HepG2 (cell line): ENCODE measurements around the gene CYSRT1. TPM values are rescaled to one million over a fixed set of nuclear protein-coding genes. Genes with fewer than 3 reads are reported as not detected.
A peak's percentile ranks its signal among the peaks of the same experiment; 100 is the strongest.

Source experiments
- AHR ChIP-seq: IDR thresholded peaks from 2 replicates; pipeline ENCODE4 v1.6.1; 2018; ENCODE audit warnings: missing genetic modification reagents, missing compliant biosample characterization
- ATF7-NPFF ChIP-seq: sonication (generic); formaldehyde crosslinking; IDR thresholded peaks from 2 replicates; pipeline ENCODE4 v1.8.1; 2023; ENCODE audit warnings: mild to moderate bottlenecking, low read depth, missing genetic modification reagents, moderate library complexity
- DNMT3B ChIP-seq: conservative IDR thresholded peaks from 2 replicates; pipeline ENCODE4 v1.6.1; 2016; ENCODE audit warnings: missing biosample characterization, control low read depth
- KLF12 ChIP-seq: sonication (generic); formaldehyde crosslinking; IDR thresholded peaks from 2 replicates; pipeline ENCODE4 v1.4.0; 2020; ENCODE audit warnings: missing genetic modification reagents, borderline replicate concordance
- KLF6 ChIP-seq: IDR thresholded peaks from 2 replicates; pipeline ENCODE4 v1.8.0; 2016; ENCODE audit warnings: missing biosample characterization, missing genetic modification reagents
- LBX2 ChIP-seq: sonication (generic); formaldehyde crosslinking; IDR thresholded peaks from 2 replicates; pipeline ENCODE4 v1.5.0; 2020; ENCODE audit warnings: missing genetic modification reagents, mild to moderate bottlenecking, borderline replicate concordance
- MED13 ChIP-seq: sonication (generic); formaldehyde crosslinking; IDR thresholded peaks from 2 replicates; pipeline ENCODE4 v1.5.0; 2020; ENCODE audit warnings: missing genetic modification reagents
- NAIF1 ChIP-seq: sonication (generic); formaldehyde crosslinking; IDR thresholded peaks from 2 replicates; pipeline ENCODE4 v1.5.0; 2020; ENCODE audit warnings: mild to moderate bottlenecking, missing genetic modification reagents, borderline replicate concordance
- NFATC3 ChIP-seq: sonication (generic); formaldehyde crosslinking; IDR thresholded peaks from 2 replicates; pipeline ENCODE4 v1.5.1; 2020; ENCODE audit warnings: mild to moderate bottlenecking, missing genetic modification reagents
- NFE2L2 ChIP-seq: fragments of 150-350 bp; IDR thresholded peaks from 2 replicates; pipeline ENCODE4 v1.6.1; 2014; ENCODE audit warnings: low read length
- NFIC ChIP-seq: IDR thresholded peaks from 2 replicates; pipeline ENCODE4 v1.6.1; 2012; ENCODE audit warnings: mild to moderate bottlenecking, low read length, inconsistent platforms
- NONO ChIP-seq, 2 experiments: fragments of 450-650 bp in 1 of 2; sonication (generic) in 1 of 2; formaldehyde crosslinking in 1 of 2; IDR thresholded peaks in 1 of 2; conservative IDR thresholded peaks in 1 of 2; 2 replicates each; pipeline versions ENCODE4 v1.6.1 to v1.8.0; 2017 to 2022; ENCODE audit warnings: mild to moderate bottlenecking in 1 of 2, missing genetic modification reagents in 1 of 2, moderate library complexity in 1 of 2
- PHF20 ChIP-seq: sonication (generic); formaldehyde crosslinking; IDR thresholded peaks from 2 replicates; pipeline ENCODE4 v1.5.0; 2020; ENCODE audit warnings: mild to moderate bottlenecking, missing genetic modification reagents
- REPIN1 ChIP-seq: sonication (generic); formaldehyde crosslinking; IDR thresholded peaks from 2 replicates; pipeline ENCODE4 v1.8.0; 2022; ENCODE audit warnings: missing genetic modification reagents, low read depth, mild to moderate bottlenecking, borderline replicate concordance
- RFXANK ChIP-seq: IDR thresholded peaks from 2 replicates; pipeline ENCODE4 v1.6.1; 2016
- SOX5 ChIP-seq: IDR thresholded peaks from 2 replicates; pipeline ENCODE4 v1.6.1; 2016; ENCODE audit warnings: borderline replicate concordance
- SYNCRIP ChIP-seq: fragments of 200-400 bp; formaldehyde crosslinking; IDR thresholded peaks from 2 replicates; pipeline ENCODE4 v1.6.1; 2018; ENCODE audit warnings: mild to moderate bottlenecking, low read depth, low read length; ENCODE audit not compliant: insufficient read depth
- THAP7 ChIP-seq: sonication (generic); formaldehyde crosslinking; IDR thresholded peaks from 2 replicates; pipeline ENCODE4 v1.8.1; 2023; ENCODE audit warnings: mild to moderate bottlenecking, missing genetic modification reagents
- THAP8 ChIP-seq: sonication (generic); formaldehyde crosslinking; IDR thresholded peaks from 2 replicates; pipeline ENCODE4 v1.5.1; 2020; ENCODE audit warnings: missing genetic modification reagents, mild to moderate bottlenecking, borderline replicate concordance
- ZEB1 ChIP-seq: IDR thresholded peaks from 2 replicates; pipeline ENCODE4 v1.6.1; 2012; ENCODE audit warnings: mild to moderate bottlenecking, low read depth, inconsistent platforms; ENCODE audit not compliant: insufficient replicate concordance
- ZFP1 ChIP-seq: IDR thresholded peaks from 2 replicates; pipeline ENCODE4 v1.6.1; 2016
- ZNF10 ChIP-seq: sonication (generic); formaldehyde crosslinking; IDR thresholded peaks from 2 replicates; pipeline ENCODE4 v1.4.0; 2020; ENCODE audit warnings: mild to moderate bottlenecking, low read depth, missing genetic modification reagents, borderline replicate concordance
- ZNF251 ChIP-seq: sonication (generic); formaldehyde crosslinking; IDR thresholded peaks from 2 replicates; pipeline ENCODE4 v1.9.0; 2021; ENCODE audit warnings: mild to moderate bottlenecking, missing genetic modification reagents
- ZNF30 ChIP-seq: sonication (generic); formaldehyde crosslinking; IDR thresholded peaks from 2 replicates; pipeline ENCODE4 v1.5.0; 2020; ENCODE audit warnings: mild to moderate bottlenecking, missing genetic modification reagents
- ZNF644 ChIP-seq: IDR thresholded peaks from 2 replicates; pipeline ENCODE4 v1.6.1; 2016; ENCODE audit warnings: low read depth
- ZNF674 ChIP-seq: sonication (generic); formaldehyde crosslinking; IDR thresholded peaks from 2 replicates; pipeline ENCODE4 v1.5.0; 2020; ENCODE audit warnings: low read depth, mild to moderate bottlenecking, missing genetic modification reagents
- ZNF704 ChIP-seq: sonication (generic); formaldehyde crosslinking; IDR thresholded peaks from 2 replicates; pipeline ENCODE4 v1.8.1; 2023; ENCODE audit warnings: mild to moderate bottlenecking, inconsistent platforms, moderate library complexity, missing genetic modification reagents, borderline replicate concordance
- ZNF879 ChIP-seq: sonication (generic); formaldehyde crosslinking; IDR thresholded peaks from 2 replicates; pipeline ENCODE4 v1.8.1; 2023; ENCODE audit warnings: missing genetic modification reagents
- polyA plus RNA-seq, 8 experiments: library from polyadenylated mRNA; depleted of rRNA in 3 of 8; stranded (reverse) in 7 of 8; unstranded in 1 of 8; fragments of >200 nt; fragmentation: Illumina TruSeq in 4 of 8; extraction: Trizol in 4 of 8; gene quantifications; 2 replicates each; pipeline versions ENCODE4 v1.2.1 to v1.2.3, GENCODE V29; 2011 to 2016; ENCODE audit warnings: low read depth in 4 of 8, missing spikeins in 1 of 8, mixed read lengths in 1 of 8; ENCODE audit not compliant: insufficient read depth in 1 of 8
- total RNA-seq, 5 experiments: library from RNA; depleted of rRNA; stranded (reverse); fragments of >200 nt; fragmentation: Illumina TruSeq; extraction: Trizol; gene quantifications; 2 replicates each; pipeline ENCODE4 v1.2.3, GENCODE V29; 2016; ENCODE audit warnings: low read depth in 1 of 5

Gene CYSRT1
- total and polyA plus RNA-seq, 2 of the 13 experiments (the other 11 are each of a cell fraction or from before 2014, with no cell fraction given) = 1.5 to 2.1 TPM

- TF ChIP-seq ZNF251 (CRISPR knock-in tag) = no peak
- TF ChIP-seq LBX2 (CRISPR knock-in tag) = no peak
- TF ChIP-seq MED13 (CRISPR knock-in tag) = no peak
- no peak for TF ChIP-seq THAP7 (CRISPR knock-in tag)
- TF ChIP-seq ZNF879 (CRISPR knock-in tag) = no peak
- no peak for TF ChIP-seq DNMT3B (CRISPR knock-in tag)
- no peak for TF ChIP-seq NONO (IDR thresholded peaks at IDR 0.05)
- TF ChIP-seq NONO (CRISPR knock-in tag; conservative IDR thresholded peaks at IDR 0.05) = peak; percentile 31; the same call in 1 of the 2 replicates
- no peak for TF ChIP-seq SOX5 (CRISPR knock-in tag)
- TF ChIP-seq ATF7-NPFF = no peak
- no peak for TF ChIP-seq PHF20 (CRISPR knock-in tag)
- TF ChIP-seq NFATC3 (CRISPR knock-in tag) = no peak
- TF ChIP-seq NFE2L2 = no peak
- TF ChIP-seq THAP8 (CRISPR knock-in tag) = no peak
- no peak for TF ChIP-seq REPIN1
- TF ChIP-seq ZNF10 (CRISPR knock-in tag) = no peak
- TF ChIP-seq KLF12 (CRISPR knock-in tag) = no peak
- TF ChIP-seq ZEB1 = no peak
- TF ChIP-seq ZFP1 = no peak
- no peak for TF ChIP-seq ZNF30 (CRISPR knock-in tag)
- TF ChIP-seq NFIC = no peak
- no peak for TF ChIP-seq RFXANK (CRISPR knock-in tag)
- TF ChIP-seq NAIF1 (CRISPR knock-in tag) = no peak
- no peak for TF ChIP-seq KLF6
- no peak for TF ChIP-seq ZNF674 (CRISPR knock-in tag)
- no peak for TF ChIP-seq ZNF644 (CRISPR knock-in tag)
- no peak for TF ChIP-seq SYNCRIP
- no peak for TF ChIP-seq AHR (CRISPR knock-in tag)
- no peak for TF ChIP-seq ZNF704 (CRISPR knock-in tag)
These were observed 29.0 kb downstream of the CYSRT1 start (continued) for GRCh38 chr9:137253717-137254623.
